Muscle layer of duodenum (tissue), 2 donors: ENCODE measurements around the gene CCDC194.
A peak's percentile ranks its signal among the peaks of the same experiment; 100 is the strongest.
"Not testable (repeated sequence)": the region's sequence is repeated elsewhere in the genome, so short reads cannot be mapped to it uniquely, and the experiment has no call there.

Experiments used
- H3K27ac ChIP-seq: one replicate; pipeline ENCODE4 v1.7.0; 2013; ENCODE audit warnings: mild to moderate bottlenecking, low read length
- H3K27me3 ChIP-seq: one replicate; pipeline ENCODE4 v1.7.0; 2013; ENCODE audit warnings: low read depth, mild to moderate bottlenecking, control low read depth, low read length
- H3K36me3 ChIP-seq, 2 donors: one replicate each; pipeline ENCODE4 v1.7.0; 2013; ENCODE audit warnings: low read length in 2 of 2, control low read depth in 1 of 2, mild to moderate bottlenecking in 1 of 2; ENCODE audit not compliant: insufficient read depth in 2 of 2, control insufficient read depth in 1 of 2
- H3K4me1 ChIP-seq, 2 donors: one replicate each; pipeline ENCODE4 v1.7.0; 2013; ENCODE audit warnings: low read length in 2 of 2, mild to moderate bottlenecking in 2 of 2, control low read depth in 1 of 2, moderate library complexity in 1 of 2; ENCODE audit not compliant: insufficient read depth in 2 of 2, control insufficient read depth in 1 of 2
- H3K4me3 ChIP-seq, 2 donors: one replicate each; pipeline ENCODE4 v1.7.0; 2013; ENCODE audit warnings: low read length in 2 of 2, low read depth in 1 of 2, mild to moderate bottlenecking in 1 of 2
- H3K9me3 ChIP-seq, 2 donors: one replicate each; pipeline ENCODE4 v1.7.0; 2013; ENCODE audit warnings: low read length in 2 of 2, control low read depth in 1 of 2, mild to moderate bottlenecking in 1 of 2; ENCODE audit not compliant: control insufficient read depth in 1 of 2
- donor health status: healthy.

Gene CCDC194

DNA sequence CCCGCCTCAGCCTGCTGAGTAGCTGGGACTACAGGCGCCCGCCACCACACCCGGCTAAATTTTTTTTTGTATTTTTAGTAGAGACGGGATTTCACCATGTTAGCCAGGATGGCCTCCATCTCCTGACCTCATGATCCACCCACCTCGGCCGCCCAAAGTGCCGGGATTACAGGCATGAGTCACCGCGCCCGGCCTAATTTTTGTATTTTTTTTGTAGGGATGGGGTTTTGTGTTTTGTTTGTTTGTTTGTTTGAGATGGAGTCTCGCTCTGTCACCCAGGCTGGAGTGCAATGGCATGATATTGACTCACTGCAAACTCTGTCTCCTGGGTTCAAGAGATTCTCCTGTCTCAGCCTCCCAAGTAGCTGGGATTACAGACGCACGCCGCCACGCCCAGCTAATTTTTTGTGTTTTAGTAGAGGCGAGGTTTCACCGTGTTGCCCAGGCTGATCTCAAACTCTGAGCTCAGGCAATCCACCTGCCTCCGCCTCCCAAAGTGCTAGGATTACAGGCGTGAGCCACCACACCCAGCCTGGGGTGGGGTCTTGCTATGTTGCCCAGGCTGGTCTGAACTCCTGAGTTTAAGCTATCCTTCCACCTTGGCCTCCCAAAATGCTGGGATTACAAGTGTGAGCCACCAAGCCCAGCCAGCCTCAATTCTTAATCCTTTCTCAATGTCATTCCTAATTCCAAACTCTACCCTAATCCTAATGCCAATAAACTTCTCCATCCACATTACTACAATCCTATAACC lies 30.0 kb downstream of the CCDC194 start:
- H3K27me3 ChIP-seq, H3K4me3 ChIP-seq: not testable (repeated sequence)

DNA sequence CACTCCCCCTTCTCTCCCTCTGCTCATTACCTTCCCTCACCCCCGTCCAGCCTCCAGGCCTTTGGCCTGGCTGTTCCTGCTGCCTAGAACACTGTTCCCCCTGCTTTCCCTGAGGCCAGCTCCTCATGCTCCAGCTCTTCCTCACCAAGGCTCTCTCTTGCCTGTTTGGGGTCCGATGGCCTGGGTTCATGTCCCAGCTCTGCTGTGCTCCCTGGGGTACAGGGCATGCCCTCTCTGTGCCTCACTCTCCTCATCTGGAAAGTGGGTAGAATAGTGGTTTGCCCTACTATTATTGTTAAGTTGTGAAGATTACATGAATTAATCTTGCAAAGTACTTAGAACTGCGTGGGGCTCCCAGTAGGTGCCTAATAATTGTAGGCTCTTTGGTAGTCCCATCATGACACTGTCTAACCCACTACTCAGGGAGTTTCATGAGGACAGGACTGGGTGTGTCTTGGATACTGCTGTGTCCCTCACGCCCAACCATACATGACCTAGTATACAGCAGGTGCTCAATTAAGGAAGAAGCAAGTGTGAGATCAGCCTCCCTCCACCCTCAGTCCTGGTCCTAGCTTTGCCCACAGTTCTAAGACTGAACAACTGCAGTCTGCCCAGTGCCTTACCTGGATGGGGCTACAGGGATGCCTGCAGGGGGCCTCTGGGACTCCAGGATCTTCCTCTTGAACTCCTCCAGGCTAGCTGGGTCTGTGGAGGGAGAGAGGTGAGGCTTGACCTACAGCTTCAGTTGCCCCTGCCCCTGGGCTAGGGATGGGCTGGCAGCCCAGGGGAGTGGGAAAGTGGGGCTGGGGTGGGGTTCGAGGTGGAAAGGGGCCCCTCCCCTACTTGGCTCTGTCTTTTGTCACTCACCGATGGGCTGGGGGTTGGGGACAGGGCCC lies 33.8 kb downstream of the CCDC194 start:
- H3K36me3 ChIP-seq = no peaks in the 10 kb centered on the region
- no peaks in the 10 kb centered on the region for H3K27me3 ChIP-seq
- H3K27ac ChIP-seq = no peak overlapping the region
- no peak overlapping the region for H3K4me3 ChIP-seq
- peaks cover 0 to 3% of the 10 kb centered on the region in 2 donors for H3K4me1 ChIP-seq
- no peaks in the 10 kb centered on the region for H3K9me3 ChIP-seq

More for the DNA sequence above, 30.0 kb downstream of the CCDC194 start:
- not testable (repeated sequence) for H3K4me1 ChIP-seq, H3K36me3 ChIP-seq, H3K27ac ChIP-seq, H3K9me3 ChIP-seq

DNA sequence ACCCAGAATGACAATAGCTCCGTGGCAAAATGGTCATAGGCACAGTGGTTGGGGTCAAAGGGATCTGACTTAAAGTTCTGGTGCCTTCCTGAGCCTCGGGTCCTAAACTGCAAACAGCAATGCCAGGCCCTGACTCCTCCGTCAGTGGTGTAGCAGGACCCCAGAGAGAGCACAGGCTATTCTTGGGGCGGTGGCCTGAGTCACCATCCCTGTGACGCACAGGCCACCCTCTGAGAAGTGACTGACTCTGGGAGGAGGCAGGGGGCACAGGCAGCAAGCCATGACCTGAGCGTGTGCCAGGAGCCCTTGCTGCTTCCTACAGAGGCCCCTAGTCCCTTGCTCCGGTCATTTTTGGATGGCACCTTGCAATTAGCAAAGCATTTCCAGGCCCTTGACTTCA lies 35.6 kb downstream of the CCDC194 start:
- H3K4me1 ChIP-seq = peaks cover 0 to 3% of the 10 kb centered on the region in 2 donors
- H3K27me3 ChIP-seq = no peaks in the 10 kb centered on the region
- H3K9me3 ChIP-seq = no peaks in the 10 kb centered on the region
- H3K4me3 ChIP-seq = no peak overlapping the region
- no peaks in the 10 kb centered on the region for H3K36me3 ChIP-seq
- no peak overlapping the region for H3K27ac ChIP-seq

DNA sequence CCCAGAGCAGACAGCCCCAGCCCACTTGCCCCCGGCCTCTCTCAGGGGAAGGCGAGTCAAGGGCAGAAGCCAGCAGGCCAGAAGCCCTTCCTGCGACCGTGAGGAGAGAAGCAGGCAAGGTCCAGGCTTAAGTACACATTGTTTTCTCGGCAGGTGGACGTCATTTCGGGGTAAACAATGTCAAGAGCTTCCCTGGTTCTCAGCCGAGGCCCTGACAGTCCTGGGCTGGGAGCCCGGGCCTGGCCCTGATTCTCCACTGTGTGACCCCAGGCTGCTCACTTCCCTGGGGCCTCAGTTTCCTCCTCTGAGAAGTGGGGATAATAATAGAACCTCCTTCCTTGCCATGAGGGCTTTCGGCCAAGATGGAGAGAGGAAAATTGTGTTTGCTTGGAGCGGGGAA lies 36.3 kb downstream of the CCDC194 start:
- Histone ChIP-seq H3K4me3 (no peak overlapping the region), H3K4me1 (peaks cover 0 to 6% of the 10 kb centered on the region in 2 donors), H3K36me3 (no peaks in the 10 kb centered on the region), H3K27ac (no peak overlapping the region), H3K9me3 (no peaks in the 10 kb centered on the region), H3K27me3 (no peaks in the 10 kb centered on the region)

DNA sequence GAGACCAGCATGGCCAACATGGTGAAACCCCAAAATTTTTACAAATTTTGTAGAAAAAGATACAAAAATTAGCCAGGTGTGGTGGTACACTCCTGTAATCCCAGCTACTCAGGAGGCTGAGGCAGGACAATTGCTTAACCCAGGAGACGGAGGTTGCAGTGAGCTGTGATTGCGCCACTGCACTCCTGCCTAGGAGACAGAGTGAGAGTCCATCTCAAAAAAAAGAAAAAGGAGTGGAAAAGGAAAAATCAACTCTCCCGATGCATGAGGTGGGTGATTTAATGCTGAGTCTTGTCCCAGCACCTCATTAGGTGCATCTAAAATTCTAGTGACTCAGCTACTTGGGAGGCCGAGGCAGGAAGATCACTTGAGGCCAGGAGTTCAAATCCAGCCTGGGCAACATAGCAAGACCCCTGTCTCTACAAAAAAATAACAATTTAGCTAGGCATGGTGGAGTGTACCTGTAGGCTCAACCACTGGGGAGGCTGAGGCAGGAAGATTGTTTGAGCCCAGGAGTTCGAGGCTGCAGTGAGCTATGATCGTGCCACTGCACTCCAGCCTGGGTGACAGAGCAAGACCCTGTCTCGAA lies 36.8 kb downstream of the CCDC194 start:
- Histone ChIP-seq H3K9me3 (no peaks in the 10 kb centered on the region), H3K27me3 (no peaks in the 10 kb centered on the region), H3K36me3 (no peaks in the 10 kb centered on the region), H3K27ac (no peak overlapping the region), H3K4me1 (peaks cover 0 to 6% of the 10 kb centered on the region in 2 donors), H3K4me3 (no peak overlapping the region)

DNA sequence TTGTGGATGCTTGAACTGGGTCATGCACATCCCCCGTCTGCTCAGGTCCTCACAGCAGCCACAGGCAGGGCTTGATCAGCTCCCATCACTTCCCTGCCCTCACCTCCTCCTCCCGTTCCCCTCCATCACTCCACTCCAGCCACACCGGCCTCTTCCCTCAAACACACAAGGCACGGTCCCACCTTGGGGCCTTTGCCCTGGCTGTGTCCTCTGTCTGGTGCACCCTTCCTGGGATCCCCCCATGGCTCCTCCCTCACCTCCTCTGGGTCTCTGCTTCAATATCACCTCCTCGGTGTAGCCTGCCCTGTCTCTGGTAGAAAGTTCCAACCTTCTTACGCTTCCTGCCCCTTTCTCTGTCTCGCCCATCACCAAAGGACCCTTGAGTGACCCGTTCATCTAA lies 40.6 kb downstream of the CCDC194 start:
- Histone ChIP-seq H3K4me1 (peaks cover 0 to 12% of the 10 kb centered on the region in 2 donors), H3K27ac (no peak overlapping the region), H3K4me3 (no peak overlapping the region), H3K9me3 (no peaks in the 10 kb centered on the region), H3K36me3 (no peaks in the 10 kb centered on the region), H3K27me3 (no peaks in the 10 kb centered on the region)

DNA sequence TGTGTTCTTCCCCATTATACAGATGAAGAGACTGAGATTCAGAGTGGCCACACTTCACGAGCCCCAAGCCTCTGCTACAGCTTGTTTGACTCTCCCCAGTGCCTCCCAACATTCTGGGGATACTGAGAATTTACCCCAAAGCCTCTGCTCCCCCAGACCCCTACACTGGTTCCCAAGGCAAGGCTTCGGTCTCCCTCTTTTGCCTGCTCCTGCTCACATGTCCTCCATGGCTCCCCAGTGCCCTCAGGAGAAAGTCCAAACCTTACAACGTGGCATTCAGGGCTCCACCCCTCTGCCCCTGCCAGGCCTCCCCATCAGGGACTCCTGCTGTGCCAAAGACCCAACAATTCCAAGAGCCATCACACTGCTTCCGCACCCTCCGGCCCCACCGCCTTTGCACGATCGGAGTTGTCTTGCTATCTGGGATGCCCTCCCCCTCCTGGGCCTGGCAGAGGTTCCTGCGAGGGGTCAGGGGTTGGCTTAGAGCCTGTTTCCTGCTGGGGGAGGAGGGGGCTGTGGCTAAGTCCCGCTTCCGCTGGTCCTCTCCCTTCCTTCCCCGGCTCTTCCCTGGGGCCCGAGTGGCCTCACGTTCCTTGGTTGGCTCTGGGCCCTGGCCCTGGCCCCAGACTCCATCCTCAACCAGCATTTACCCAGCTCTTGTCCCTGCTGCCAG lies 41.3 kb downstream of the CCDC194 start:
- no peak overlapping the region for H3K27ac ChIP-seq

DNA sequence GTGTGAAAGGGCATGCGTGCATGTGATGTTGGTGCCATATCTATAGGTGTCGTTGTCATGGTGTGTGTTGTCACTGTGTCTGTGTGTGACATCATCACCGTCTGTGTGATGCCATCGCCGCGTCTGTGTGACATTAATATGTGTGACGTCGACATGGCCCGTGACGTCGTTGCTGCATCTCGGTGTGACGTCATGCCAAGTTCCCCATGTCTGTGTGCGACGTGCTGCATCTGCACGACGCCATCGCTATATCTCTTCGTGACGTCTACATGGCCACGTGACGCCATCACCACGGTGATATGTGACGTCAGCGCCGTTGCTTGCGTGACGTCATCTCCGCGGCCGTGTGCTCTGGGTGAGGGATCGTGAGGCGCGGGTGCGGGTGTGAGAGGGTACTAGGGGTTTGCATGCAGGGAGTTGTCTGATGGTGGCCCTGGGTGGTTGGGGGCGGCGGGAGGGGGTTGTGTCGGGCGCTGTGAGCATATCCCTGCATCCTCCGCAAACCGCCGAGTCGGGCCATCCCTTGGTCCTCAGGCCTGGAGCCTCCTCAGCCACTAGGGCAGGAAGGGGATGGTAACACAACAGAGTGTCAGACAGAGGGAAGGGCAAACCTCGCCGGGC lies 42.1 kb downstream of the CCDC194 start:
- Histone ChIP-seq H3K27me3 (no peaks in the 10 kb centered on the region), H3K4me1 (peaks cover 1 to 18% of the 10 kb centered on the region in 2 donors), H3K36me3 (no peaks in the 10 kb centered on the region), H3K4me3 (no peak overlapping the region), H3K27ac (no peak overlapping the region), H3K9me3 (no peaks in the 10 kb centered on the region)

More for the DNA sequence above, 41.3 kb downstream of the CCDC194 start:
- peaks cover 0 to 13% of the 10 kb centered on the region in 2 donors for H3K4me1 ChIP-seq
- no peak overlapping the region for H3K4me3 ChIP-seq
- H3K36me3 ChIP-seq = no peaks in the 10 kb centered on the region
- no peaks in the 10 kb centered on the region for H3K9me3 ChIP-seq
- H3K27me3 ChIP-seq = no peaks in the 10 kb centered on the region

DNA sequence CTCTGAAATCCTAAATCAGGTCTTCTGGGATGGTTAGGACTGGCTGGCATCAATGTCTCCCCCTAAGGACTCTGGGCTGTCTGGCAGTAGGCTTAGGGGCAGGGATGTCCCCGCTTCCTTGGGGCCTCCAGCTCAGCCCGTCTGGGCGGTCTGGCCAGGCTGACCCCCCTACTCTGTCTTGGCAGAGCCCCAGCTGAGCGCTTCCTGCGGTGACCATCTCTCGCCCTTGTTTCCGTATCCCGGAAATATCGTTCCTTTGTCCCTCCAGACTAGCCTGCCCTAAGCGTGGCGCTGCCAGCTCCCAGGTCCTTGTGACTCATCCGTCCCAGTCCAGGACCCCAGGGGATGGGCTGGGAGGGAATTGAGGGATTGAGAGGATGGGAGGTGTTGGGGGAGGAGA lies 45.3 kb downstream of the CCDC194 start:
- H3K27ac ChIP-seq = no peak overlapping the region
- H3K4me3 ChIP-seq = no peak overlapping the region

DNA sequence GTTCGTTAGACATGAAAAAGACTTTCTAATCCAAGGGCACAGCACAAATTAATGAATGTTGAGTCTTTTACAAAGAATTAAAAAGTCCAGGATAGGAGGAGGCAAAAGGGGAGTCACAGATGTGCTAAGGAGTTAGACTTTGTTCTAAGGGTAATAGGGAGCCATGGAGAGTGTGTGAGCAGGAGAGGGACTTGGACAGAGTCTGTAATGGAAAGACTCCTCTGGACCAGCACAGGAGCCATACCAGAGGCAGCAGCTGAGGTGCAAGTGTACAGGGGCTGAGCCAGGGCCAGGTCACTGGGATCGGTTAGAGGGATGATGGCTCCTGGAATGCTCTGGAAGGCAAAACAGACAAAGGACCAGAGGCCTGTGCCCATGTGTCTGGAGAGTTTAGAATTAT lies 46.1 kb downstream of the CCDC194 start:
- Histone ChIP-seq H3K36me3 (no peaks in the 10 kb centered on the region), H3K4me1 (peaks cover 3 to 15% of the 10 kb centered on the region in 2 donors), H3K9me3 (no peaks in the 10 kb centered on the region), H3K27me3 (no peaks in the 10 kb centered on the region), H3K4me3 (no peak overlapping the region), H3K27ac (peak overlapping the region; percentile 21)

More for the DNA sequence above, 45.3 kb downstream of the CCDC194 start:
- H3K4me1 ChIP-seq = peaks cover 3 to 18% of the 10 kb centered on the region in 2 donors
- no peaks in the 10 kb centered on the region for H3K27me3 ChIP-seq
- no peaks in the 10 kb centered on the region for H3K36me3 ChIP-seq
- no peaks in the 10 kb centered on the region for H3K9me3 ChIP-seq
